HCT116 (cell line): ENCODE measurements around the gene RAPSN. TPM values are rescaled to one million over a fixed set of nuclear protein-coding genes. Genes with fewer than 3 reads are reported as not detected.

Experiments used
- EGR1 ChIP-seq: IDR thresholded peaks from 2 replicates; pipeline ENCODE4 v1.6.1; 2012; ENCODE audit warnings: low read depth
- ELF1 ChIP-seq: IDR thresholded peaks from 2 replicates; pipeline ENCODE4 v1.6.1; 2012; ENCODE audit warnings: low read depth, borderline replicate concordance
- EZH2 ChIP-seq: fragments of 200-600 bp; sonication (generic); IDR thresholded peaks from 2 replicates; pipeline ENCODE4 v1.6.1; 2017; ENCODE audit warnings: antibody characterized with exemption, mixed run types
- POLR2A ChIP-seq: IDR thresholded peaks from 2 replicates; pipeline ENCODE4 v1.7.0; 2011; ENCODE audit warnings: borderline replicate concordance; ENCODE audit not compliant: insufficient read depth, insufficient read length; ENCODE audit errors: extremely low read depth
- SP1 ChIP-seq: IDR thresholded peaks from 2 replicates; pipeline ENCODE4 v1.6.1; 2012; ENCODE audit warnings: low read depth
- total RNA-seq: library from RNA; stranded (reverse); gene quantifications from one replicate; pipeline ENCODE4 v1.2.1, GENCODE V29; 2021; ENCODE audit not compliant: unreplicated experiment
- TF ChIP-seq, protein P1 (sequence below): IDR thresholded peaks from 2 replicates; pipeline ENCODE4 v1.6.1; 2011; ENCODE audit warnings: mild to moderate bottlenecking, low read length, moderate library complexity; ENCODE audit not compliant: insufficient replicate concordance; ENCODE audit errors: extremely low read depth
- TF ChIP-seq, protein P2 (sequence below): IDR thresholded peaks from 2 replicates; pipeline ENCODE4 v1.6.1; 2012; ENCODE audit warnings: low read depth

RAPSN gene
- total RNA-seq, 1 experiment from 2014 or later = 0.57 TPM

DNA sequence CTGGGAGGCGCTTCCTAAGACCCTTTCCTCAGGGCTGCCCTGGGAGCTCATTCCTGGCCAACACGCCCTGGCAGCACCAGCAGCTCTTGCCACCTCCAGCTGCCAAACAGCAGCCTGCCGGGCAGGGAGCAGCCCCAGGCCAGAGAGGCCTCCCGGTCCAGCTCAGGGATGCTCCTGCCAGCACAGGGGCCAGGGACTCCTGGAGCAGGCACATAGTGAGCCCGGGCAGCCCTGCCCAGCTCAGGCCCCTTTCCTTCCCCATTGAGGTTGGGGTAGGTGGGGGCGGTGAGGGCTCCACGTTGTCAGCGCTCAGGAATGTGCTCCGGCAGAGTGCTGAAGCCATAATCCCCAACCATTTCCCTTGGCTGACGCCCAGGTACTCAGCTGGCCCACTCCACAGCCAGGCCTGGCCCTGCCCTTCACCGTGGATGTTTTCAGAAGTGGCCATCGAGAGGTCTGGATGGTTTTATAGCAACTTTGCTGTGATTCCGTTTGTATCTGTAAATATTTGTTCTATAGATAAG is 32.9 kb downstream of the RAPSN start (continued):
- TF ChIP-seq, protein P1, sequence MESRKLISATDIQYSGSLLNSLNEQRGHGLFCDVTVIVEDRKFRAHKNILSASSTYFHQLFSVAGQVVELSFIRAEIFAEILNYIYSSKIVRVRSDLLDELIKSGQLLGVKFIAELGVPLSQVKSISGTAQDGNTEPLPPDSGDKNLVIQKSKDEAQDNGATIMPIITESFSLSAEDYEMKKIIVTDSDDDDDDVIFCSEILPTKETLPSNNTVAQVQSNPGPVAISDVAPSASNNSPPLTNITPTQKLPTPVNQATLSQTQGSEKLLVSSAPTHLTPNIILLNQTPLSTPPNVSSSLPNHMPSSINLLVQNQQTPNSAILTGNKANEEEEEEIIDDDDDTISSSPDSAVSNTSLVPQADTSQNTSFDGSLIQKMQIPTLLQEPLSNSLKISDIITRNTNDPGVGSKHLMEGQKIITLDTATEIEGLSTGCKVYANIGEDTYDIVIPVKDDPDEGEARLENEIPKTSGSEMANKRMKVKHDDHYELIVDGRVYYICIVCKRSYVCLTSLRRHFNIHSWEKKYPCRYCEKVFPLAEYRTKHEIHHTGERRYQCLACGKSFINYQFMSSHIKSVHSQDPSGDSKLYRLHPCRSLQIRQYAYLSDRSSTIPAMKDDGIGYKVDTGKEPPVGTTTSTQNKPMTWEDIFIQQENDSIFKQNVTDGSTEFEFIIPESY = no peak
- TF ChIP-seq EZH2 = no peak
- TF ChIP-seq SP1 = peak; percentile 48
- no peak for TF ChIP-seq POLR2A
- TF ChIP-seq EGR1 = peak; percentile 75
- TF ChIP-seq, protein P2, sequence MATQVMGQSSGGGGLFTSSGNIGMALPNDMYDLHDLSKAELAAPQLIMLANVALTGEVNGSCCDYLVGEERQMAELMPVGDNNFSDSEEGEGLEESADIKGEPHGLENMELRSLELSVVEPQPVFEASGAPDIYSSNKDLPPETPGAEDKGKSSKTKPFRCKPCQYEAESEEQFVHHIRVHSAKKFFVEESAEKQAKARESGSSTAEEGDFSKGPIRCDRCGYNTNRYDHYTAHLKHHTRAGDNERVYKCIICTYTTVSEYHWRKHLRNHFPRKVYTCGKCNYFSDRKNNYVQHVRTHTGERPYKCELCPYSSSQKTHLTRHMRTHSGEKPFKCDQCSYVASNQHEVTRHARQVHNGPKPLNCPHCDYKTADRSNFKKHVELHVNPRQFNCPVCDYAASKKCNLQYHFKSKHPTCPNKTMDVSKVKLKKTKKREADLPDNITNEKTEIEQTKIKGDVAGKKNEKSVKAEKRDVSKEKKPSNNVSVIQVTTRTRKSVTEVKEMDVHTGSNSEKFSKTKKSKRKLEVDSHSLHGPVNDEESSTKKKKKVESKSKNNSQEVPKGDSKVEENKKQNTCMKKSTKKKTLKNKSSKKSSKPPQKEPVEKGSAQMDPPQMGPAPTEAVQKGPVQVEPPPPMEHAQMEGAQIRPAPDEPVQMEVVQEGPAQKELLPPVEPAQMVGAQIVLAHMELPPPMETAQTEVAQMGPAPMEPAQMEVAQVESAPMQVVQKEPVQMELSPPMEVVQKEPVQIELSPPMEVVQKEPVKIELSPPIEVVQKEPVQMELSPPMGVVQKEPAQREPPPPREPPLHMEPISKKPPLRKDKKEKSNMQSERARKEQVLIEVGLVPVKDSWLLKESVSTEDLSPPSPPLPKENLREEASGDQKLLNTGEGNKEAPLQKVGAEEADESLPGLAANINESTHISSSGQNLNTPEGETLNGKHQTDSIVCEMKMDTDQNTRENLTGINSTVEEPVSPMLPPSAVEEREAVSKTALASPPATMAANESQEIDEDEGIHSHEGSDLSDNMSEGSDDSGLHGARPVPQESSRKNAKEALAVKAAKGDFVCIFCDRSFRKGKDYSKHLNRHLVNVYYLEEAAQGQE = no peak
- TF ChIP-seq ELF1 = no peak
